CD8-positive, alpha-beta memory T cell (primary cell): ENCODE measurements around the gene MAST4. TPM values are rescaled to one million over a fixed set of nuclear protein-coding genes. Genes with fewer than 3 reads are reported as not detected.

Source experiments
- CTCF ChIA-PET: fragments of 350-600 bp; sonication (Branson Sonifier 250); formaldehyde crosslinking; loops from one replicate; lab custom pipeline; 2021; ENCODE audit warnings: antibody characterized with exemption; lab: Charles Lee
- POLR2A ChIA-PET: fragments of 350-600 bp; sonication (Branson Sonifier 250); formaldehyde crosslinking; loops from one replicate; lab custom pipeline; 2021; ENCODE audit warnings: antibody characterized with exemption; lab: Charles Lee
- DNase-seq, 5 donors: peaks; one replicate each; pipeline versions ENCODE4 v3.0.0 to v3.0.0-alpha.2; 2020 to 2022; ENCODE audit warnings: mixed read lengths in 1 of 5
- H3K27ac ChIP-seq: one replicate; pipeline ENCODE4 v1.7.0; 2013; ENCODE audit warnings: low read depth, mild to moderate bottlenecking, low read length, moderate library complexity
- H3K27me3 ChIP-seq: 2 replicates; pipeline ENCODE4 v1.7.0; 2013; ENCODE audit warnings: low read length, mild to moderate bottlenecking; ENCODE audit not compliant: insufficient read depth, poor library complexity, severe bottlenecking
- H3K36me3 ChIP-seq: 2 replicates; pipeline ENCODE4 v1.7.0; 2013; ENCODE audit warnings: mild to moderate bottlenecking, low read length, moderate library complexity; ENCODE audit not compliant: insufficient read depth
- H3K4me1 ChIP-seq: 2 replicates; pipeline ENCODE4 v1.7.0; 2013; ENCODE audit warnings: mild to moderate bottlenecking, low read length, moderate library complexity; ENCODE audit not compliant: insufficient read depth
- H3K4me3 ChIP-seq: 2 replicates; pipeline ENCODE4 v1.7.0; 2013; ENCODE audit warnings: mild to moderate bottlenecking, low read length
- H3K9me3 ChIP-seq: 2 replicates; pipeline ENCODE4 v1.7.0; 2013; ENCODE audit warnings: mild to moderate bottlenecking, low read length
- H3K27ac Mint-ChIP-seq, 8 donors: one replicate each; pipeline ENCODE4 v1.8.0; 2020 to 2021; ENCODE audit warnings: mixed read lengths in 8 of 8, mild to moderate bottlenecking in 6 of 8, inconsistent platforms in 3 of 8, moderate library complexity in 3 of 8
- H3K27me3 Mint-ChIP-seq, 2 donors: one replicate each; pipeline ENCODE4 v1.8.0; 2020 to 2021; ENCODE audit warnings: mixed read lengths in 2 of 2, mild to moderate bottlenecking in 1 of 2, moderate library complexity in 1 of 2
- H3K36me3 Mint-ChIP-seq, 3 donors: one replicate each; pipeline ENCODE4 v1.8.0; 2020 to 2021; ENCODE audit warnings: mixed read lengths in 3 of 3, inconsistent platforms in 1 of 3, mild to moderate bottlenecking in 1 of 3
- H3K4me1 Mint-ChIP-seq, 3 donors: one replicate each; pipeline ENCODE4 v1.8.0; 2020 to 2021; ENCODE audit warnings: mixed read lengths in 3 of 3, inconsistent platforms in 1 of 3, mild to moderate bottlenecking in 1 of 3
- H3K4me3 Mint-ChIP-seq, 7 donors: one replicate each; pipeline ENCODE4 v1.8.0; 2020 to 2021; ENCODE audit warnings: mixed read lengths in 7 of 7, mild to moderate bottlenecking in 6 of 7, moderate library complexity in 4 of 7, inconsistent platforms in 2 of 7
- H3K9me3 Mint-ChIP-seq, 5 donors: one replicate each; pipeline ENCODE4 v1.8.0; 2020 to 2022; ENCODE audit warnings: mixed read lengths in 5 of 5, mild to moderate bottlenecking in 3 of 5, moderate library complexity in 2 of 5, inconsistent platforms in 1 of 5
- polyA plus RNA-seq: library from polyadenylated mRNA; unstranded; fragments of 300-500 nt; fragmentation: Illumina TruSeq; gene quantifications from one replicate; pipeline ENCODE4 v1.2.3, GENCODE V29; 2021
- total RNA-seq, 2 experiments: library from RNA; stranded (reverse); gene quantifications; one replicate each; pipeline ENCODE4 v1.2.3, GENCODE V29; 2021

MAST4 gene
- total and polyA plus RNA-seq, 3 experiments from 2014 or later, result 5.0 to 7.2 (median 6.5) TPM

- Mint-ChIP-seq H3K9me3 (no peaks in the 10 kb centered on the region), H3K27ac (no peak overlapping the region), H3K36me3 (no peaks in the 10 kb centered on the region), H3K27me3 (peaks cover 0 to 12% of the 10 kb centered on the region in 2 donors), H3K4me3 (no peak overlapping the region), H3K4me1 (no peaks in the 10 kb centered on the region)
- CTCF ChIA-PET, result no interaction called here
- Histone ChIP-seq H3K27me3 (no peaks in the 10 kb centered on the region), H3K4me1 (no peaks in the 10 kb centered on the region), H3K9me3 (no peaks in the 10 kb centered on the region), H3K4me3 (no peak overlapping the region), H3K27ac (no peak overlapping the region), H3K36me3 (no peaks in the 10 kb centered on the region)
- no peak for DNase-seq
- POLR2A ChIA-PET, result no interaction called here
Measured at GRCh38 chr5:66874004-66874403, 277.8 kb downstream of the MAST4 start.

GRCh38 chr5:66875315-66875714 is 279.1 kb downstream of the MAST4 start:
- H3K36me3 ChIP-seq, result no peaks in the 10 kb centered on the region

GRCh38 chr5:66876266-66876807 is 280.1 kb downstream of the MAST4 start:
- Mint-ChIP-seq H3K4me1 (no peaks in the 10 kb centered on the region), H3K36me3 (no peaks in the 10 kb centered on the region), H3K9me3 (no peaks in the 10 kb centered on the region), H3K27me3 (peaks cover 0 to 2% of the 10 kb centered on the region in 2 donors), H3K4me3 (no peak overlapping the region), H3K27ac (no peak overlapping the region)
- CTCF ChIA-PET, result no interaction called here
- POLR2A ChIA-PET, result no interaction called here
- no peak overlapping the region for H3K27ac ChIP-seq
- H3K36me3 ChIP-seq, result no peaks in the 10 kb centered on the region
- no peaks in the 10 kb centered on the region for H3K4me1 ChIP-seq
- DNase-seq, result no peak
- H3K4me3 ChIP-seq, result no peak overlapping the region
- H3K9me3 ChIP-seq, result no peaks in the 10 kb centered on the region
- no peaks in the 10 kb centered on the region for H3K27me3 ChIP-seq

More at GRCh38 chr5:66875315-66875714, 279.1 kb downstream of the MAST4 start:
- H3K9me3 ChIP-seq, result no peaks in the 10 kb centered on the region
- no peak overlapping the region for H3K27ac ChIP-seq
- Mint-ChIP-seq H3K4me1 (no peaks in the 10 kb centered on the region), H3K9me3 (no peaks in the 10 kb centered on the region), H3K4me3 (no peak overlapping the region), H3K36me3 (no peaks in the 10 kb centered on the region), H3K27ac (no peak overlapping the region), H3K27me3 (peaks cover 0 to 4% of the 10 kb centered on the region in 2 donors)
- ChIA-PET POLR2A (no interaction called here), CTCF (no interaction called here)
- no peaks in the 10 kb centered on the region for H3K4me1 ChIP-seq
- no peak overlapping the region for H3K4me3 ChIP-seq
- DNase-seq, result no peak
- no peaks in the 10 kb centered on the region for H3K27me3 ChIP-seq

- ChIA-PET CTCF (no interaction called here), POLR2A (no interaction called here)
- Histone ChIP-seq H3K4me1 (no peaks in the 10 kb centered on the region), H3K27ac (no peak overlapping the region), H3K36me3 (no peaks in the 10 kb centered on the region), H3K9me3 (no peaks in the 10 kb centered on the region), H3K4me3 (no peak overlapping the region), H3K27me3 (peaks cover 3% of the 10 kb centered on the region)
- no peak for DNase-seq
- H3K36me3 Mint-ChIP-seq, result no peaks in the 10 kb centered on the region
- no peaks in the 10 kb centered on the region for H3K4me1 Mint-ChIP-seq
- H3K27me3 Mint-ChIP-seq, result peaks cover 0 to 2% of the 10 kb centered on the region in 2 donors
- no peak overlapping the region for H3K27ac Mint-ChIP-seq
- H3K4me3 Mint-ChIP-seq, result no peak overlapping the region
- no peaks in the 10 kb centered on the region for H3K9me3 Mint-ChIP-seq
Measured at GRCh38 chr5:66877843-66878242, 281.6 kb downstream of the MAST4 start.

- Mint-ChIP-seq H3K4me3 (no peak overlapping the region), H3K4me1 (no peaks in the 10 kb centered on the region), H3K27ac (no peak overlapping the region), H3K36me3 (no peaks in the 10 kb centered on the region), H3K27me3 (peaks cover 0 to 14% of the 10 kb centered on the region in 2 donors), H3K9me3 (no peaks in the 10 kb centered on the region)
- H3K36me3 ChIP-seq, result no peaks in the 10 kb centered on the region
- CTCF ChIA-PET, result interaction anchor here (1.7 kb wide), 1 partner anchor 9 kb away, joined by 4 read pairs; no protein-coding TSS in a partner anchor
- peaks cover 3% of the 10 kb centered on the region for H3K27me3 ChIP-seq
- DNase-seq, result no peak
- H3K27ac ChIP-seq, result no peak overlapping the region
- POLR2A ChIA-PET, result no interaction called here
- H3K4me3 ChIP-seq, result no peak overlapping the region
- H3K4me1 ChIP-seq, result no peaks in the 10 kb centered on the region
- H3K9me3 ChIP-seq, result no peaks in the 10 kb centered on the region
Measured at GRCh38 chr5:66880401-66880800, 284.2 kb downstream of the MAST4 start.

- Histone ChIP-seq H3K4me3 (no peak overlapping the region), H3K9me3 (no peaks in the 10 kb centered on the region), H3K36me3 (no peaks in the 10 kb centered on the region), H3K4me1 (no peaks in the 10 kb centered on the region), H3K27me3 (peaks cover 3% of the 10 kb centered on the region), H3K27ac (no peak overlapping the region)
- H3K36me3 Mint-ChIP-seq, result no peaks in the 10 kb centered on the region
- H3K27me3 Mint-ChIP-seq, result peaks cover 0 to 14% of the 10 kb centered on the region in 2 donors
- no peak for DNase-seq
- ChIA-PET POLR2A (no interaction called here), CTCF (no interaction called here)
- no peak overlapping the region for H3K4me3 Mint-ChIP-seq
- H3K9me3 Mint-ChIP-seq, result no peaks in the 10 kb centered on the region
- no peak overlapping the region for H3K27ac Mint-ChIP-seq
- no peaks in the 10 kb centered on the region for H3K4me1 Mint-ChIP-seq
Measured at GRCh38 chr5:66881480-66882161, 285.4 kb downstream of the MAST4 start.

- no peaks in the 10 kb centered on the region for H3K4me1 Mint-ChIP-seq
- H3K9me3 ChIP-seq, result no peaks in the 10 kb centered on the region
- no peaks in the 10 kb centered on the region for H3K9me3 Mint-ChIP-seq
- no peak overlapping the region for H3K4me3 ChIP-seq
- H3K27me3 ChIP-seq, result peaks cover 3% of the 10 kb centered on the region
- no peak overlapping the region for H3K27ac ChIP-seq
- no peaks in the 10 kb centered on the region for H3K36me3 Mint-ChIP-seq
- H3K4me3 Mint-ChIP-seq, result no peak overlapping the region
- no peak for DNase-seq
- H3K27ac Mint-ChIP-seq, result no peak overlapping the region
- H3K4me1 ChIP-seq, result no peaks in the 10 kb centered on the region
- POLR2A ChIA-PET, result no interaction called here
- H3K36me3 ChIP-seq, result no peaks in the 10 kb centered on the region
- peaks cover 0 to 14% of the 10 kb centered on the region in 2 donors for H3K27me3 Mint-ChIP-seq
- CTCF ChIA-PET, result no interaction called here
Measured at GRCh38 chr5:66882606-66883227, 286.5 kb downstream of the MAST4 start.

- Mint-ChIP-seq H3K27ac (no peak overlapping the region), H3K4me1 (peaks cover 0 to 4% (median 0%) of the 10 kb centered on the region in 3 donors), H3K4me3 (no peak overlapping the region), H3K27me3 (peaks cover 0 to 14% of the 10 kb centered on the region in 2 donors), H3K36me3 (no peaks in the 10 kb centered on the region), H3K9me3 (no peaks in the 10 kb centered on the region)
- no peak for DNase-seq
- no peaks in the 10 kb centered on the region for H3K36me3 ChIP-seq
- CTCF ChIA-PET, result no interaction called here
- no peak overlapping the region for H3K4me3 ChIP-seq
- no peak overlapping the region for H3K27ac ChIP-seq
- peaks cover 3% of the 10 kb centered on the region for H3K27me3 ChIP-seq
- no peaks in the 10 kb centered on the region for H3K4me1 ChIP-seq
- H3K9me3 ChIP-seq, result no peaks in the 10 kb centered on the region
- POLR2A ChIA-PET, result no interaction called here
Measured at GRCh38 chr5:66884564-66885243, 288.5 kb downstream of the MAST4 start.
